GM19395 (cell line): ENCODE measurements around the gene CST3.
"Not testable (repeated sequence)": the region's sequence is repeated elsewhere in the genome, so short reads cannot be mapped to it uniquely, and the experiment has no call there.

ENCODE experiments used
- ATAC-seq: cut with Tn5 transposase; IDR thresholded peaks from one replicate; pipeline ENCODE4 v1.9.1; 2021; ENCODE audit warnings: mild to moderate bottlenecking, moderate library complexity; ENCODE audit not compliant: unreplicated experiment

The CST3 gene

DNA sequence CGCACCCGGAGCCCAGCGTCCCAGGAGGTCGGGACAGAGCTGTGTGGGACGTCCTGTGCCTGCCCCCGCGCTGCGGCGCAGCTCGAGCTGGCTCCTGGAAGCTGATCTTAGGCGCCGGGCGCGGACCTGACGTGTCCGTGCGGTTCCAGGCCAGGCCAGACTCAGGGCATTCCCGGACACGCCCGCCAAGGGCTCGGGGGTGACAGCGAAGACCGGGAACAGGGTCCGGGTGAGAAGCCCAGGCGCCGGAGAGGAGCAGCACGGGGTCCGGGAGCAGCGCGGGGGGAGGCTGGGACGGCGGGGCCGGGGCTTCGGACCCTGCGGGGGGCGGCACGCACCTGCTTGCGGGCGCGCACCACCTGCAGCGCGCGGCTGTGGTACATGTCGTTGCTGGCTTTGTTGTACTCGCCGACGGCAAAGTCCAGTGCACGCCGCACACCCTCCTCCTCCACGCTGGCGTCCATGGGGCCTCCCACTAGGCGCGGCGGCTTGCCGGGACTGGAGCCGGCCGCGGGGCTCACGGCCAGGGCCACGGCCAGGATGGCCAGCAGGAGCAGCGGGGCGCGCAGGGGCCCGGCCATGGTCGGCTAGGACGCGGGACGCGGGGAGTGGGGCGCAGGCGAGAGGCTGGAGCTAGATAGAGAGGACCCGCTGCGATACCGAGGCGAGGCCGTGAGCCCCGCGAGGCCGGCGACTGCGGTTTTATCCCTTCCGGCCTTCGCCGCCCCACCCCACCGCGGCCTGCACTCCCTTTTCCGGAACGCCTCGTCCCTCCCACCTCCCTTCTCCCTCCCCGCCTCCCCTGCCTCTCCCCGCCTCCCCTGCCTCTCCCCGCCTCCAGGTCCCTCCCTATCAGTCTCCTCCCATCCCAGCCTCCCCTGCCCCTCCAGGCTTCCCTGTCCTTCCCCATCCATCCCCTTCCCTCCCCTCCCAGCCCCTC, at the start of gene CST3:
CST3 (minus strand) TSS at position 674 of the 940 bp plus-strand sequence; CDS start at position 581, 93 bp downstream.
- peak; percentile 64 for ATAC-seq

- no peak for ATAC-seq
These were observed 48.4 kb upstream of the CST3 start for GRCh38 chr20:23686046-23686750.

GRCh38 chr20:23685529-23685896, 47.8 kb upstream of the CST3 start:
- ATAC-seq = not testable (repeated sequence)

DNA sequence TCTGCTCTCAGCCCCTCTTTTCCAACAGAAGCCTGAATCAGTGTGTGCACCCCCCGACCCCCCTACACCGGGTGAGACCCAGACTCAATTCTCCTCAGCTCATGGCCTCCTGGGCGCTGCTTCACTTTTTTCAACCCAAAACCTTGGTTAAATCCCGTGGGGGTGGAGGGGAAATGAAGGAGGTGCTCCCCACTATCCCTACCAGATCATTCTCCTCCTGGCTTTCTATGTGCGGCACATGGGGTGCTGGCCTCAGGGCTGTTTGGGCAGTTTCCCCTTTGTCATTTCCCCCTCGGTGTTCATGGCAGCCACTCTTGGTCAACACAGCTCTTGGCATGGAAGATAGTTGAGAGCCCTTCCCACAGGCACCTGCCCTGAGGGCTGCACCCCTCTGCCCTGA, 46.5 kb upstream of the CST3 start:
- ATAC-seq = no peak

- no peak for ATAC-seq
These were observed 46.1 kb upstream of the CST3 start for GRCh38 chr20:23683807-23684206.

DNA sequence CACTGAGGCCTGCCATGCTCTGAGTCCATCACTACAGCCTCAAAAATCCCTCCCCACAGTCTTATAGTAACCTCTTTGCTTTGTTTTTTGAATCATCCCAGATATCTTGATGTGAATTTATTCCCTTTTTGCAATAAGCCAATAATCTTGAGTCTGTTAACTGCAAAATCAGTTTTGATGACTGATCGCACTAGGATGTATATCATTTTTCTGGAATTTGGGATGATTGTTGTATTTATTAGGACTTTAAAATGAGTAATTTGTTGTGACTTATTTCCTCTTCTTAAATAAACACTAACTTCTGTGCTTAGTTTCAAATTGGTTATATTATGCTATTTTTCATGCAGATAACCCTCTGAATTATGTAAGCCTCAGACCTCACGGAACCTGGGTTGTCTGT, 45.5 kb upstream of the CST3 start:
- ATAC-seq = no peak

DNA sequence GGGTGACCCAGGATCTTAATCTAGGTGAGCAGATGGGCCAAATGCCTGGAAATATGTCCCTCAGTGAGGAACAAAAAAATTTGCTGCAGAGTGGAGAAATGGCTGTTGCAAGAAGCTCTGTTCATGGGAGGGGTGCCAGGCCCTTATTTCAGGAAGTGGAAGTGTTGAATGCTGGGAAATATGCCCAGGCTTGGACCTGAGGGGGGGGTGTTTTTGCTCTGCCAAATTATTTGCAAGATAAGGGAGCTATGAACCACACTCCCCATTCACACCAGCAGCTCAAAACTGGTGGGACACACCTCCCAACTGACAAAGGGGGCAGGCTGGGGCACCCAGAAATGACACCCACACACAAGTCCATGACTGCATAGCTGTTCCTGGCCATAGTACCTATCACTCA, 42.4 kb upstream of the CST3 start:
- no peak for ATAC-seq

DNA sequence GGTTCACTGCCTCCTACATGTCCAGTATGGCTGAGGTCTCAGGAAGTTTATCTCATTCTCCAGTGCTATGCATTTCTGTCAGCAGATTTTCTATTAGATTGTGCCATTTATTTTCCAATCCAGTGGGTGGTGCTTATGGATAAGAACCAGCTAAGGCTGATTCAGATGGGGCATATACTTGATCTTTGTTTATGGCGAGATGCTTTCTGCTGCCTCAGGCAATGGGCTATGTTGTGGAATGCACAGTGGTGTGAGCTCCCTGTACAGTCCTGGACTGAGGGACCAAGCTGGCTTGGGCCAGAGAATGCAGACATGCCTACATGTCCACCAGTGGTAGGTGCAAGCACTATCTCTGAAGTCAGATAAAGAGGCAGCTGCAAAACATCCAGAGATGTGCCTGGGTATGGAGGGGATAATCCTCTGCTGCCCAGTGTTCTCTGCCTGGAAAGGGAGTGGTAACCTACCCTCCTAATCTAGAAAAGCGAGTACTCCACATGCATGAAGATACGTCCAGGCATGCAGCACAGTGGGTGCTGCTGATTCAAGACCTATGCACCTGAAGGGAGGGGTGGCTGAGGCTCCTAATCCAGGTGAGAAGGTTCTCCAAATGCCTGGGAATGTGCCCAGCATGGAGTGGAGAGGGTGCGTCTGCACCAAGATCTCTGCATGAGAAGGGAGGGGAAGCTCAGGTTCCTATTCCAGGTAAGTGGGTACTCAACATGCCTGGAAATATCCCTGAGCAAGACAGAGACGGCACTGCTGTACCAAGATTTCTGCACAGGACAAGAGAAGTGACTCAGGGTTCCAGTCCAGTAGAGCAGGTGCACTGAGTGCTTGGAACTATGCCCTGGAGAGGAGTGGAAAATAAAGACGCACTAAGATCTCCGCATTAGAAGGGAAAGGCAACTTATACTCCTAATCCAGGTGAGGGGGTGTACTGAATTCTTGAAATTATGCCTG, 41.7 kb upstream of the CST3 start:
- ATAC-seq = no peak

GRCh38 chr20:23673209-23673608, 35.5 kb upstream of the CST3 start:
- no peak for ATAC-seq

DNA sequence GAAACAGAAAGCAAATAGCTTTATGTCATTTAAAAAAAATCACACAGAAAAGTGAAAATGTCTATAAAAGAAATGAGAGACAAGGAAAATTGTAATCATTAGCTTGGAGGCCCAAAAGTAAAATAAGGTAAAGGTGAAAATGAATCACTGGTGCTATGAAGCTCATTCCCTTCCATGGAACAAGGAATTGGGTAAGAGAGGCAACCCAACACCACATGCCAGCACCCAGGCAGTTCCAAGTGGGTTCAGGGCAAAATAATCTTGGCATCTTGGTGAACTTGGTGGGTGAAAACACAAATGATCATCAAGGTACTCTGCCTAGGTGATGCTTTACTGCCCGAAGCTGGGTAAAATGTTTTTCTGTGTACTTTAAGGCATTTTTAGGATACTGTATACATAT, 34.4 kb upstream of the CST3 start:
- no peak for ATAC-seq

- ATAC-seq = no peak
These were observed 33.7 kb upstream of the CST3 start for GRCh38 chr20:23671479-23671878.

GRCh38 chr20:23670361-23670760, 32.6 kb upstream of the CST3 start:
- ATAC-seq = no peak

GRCh38 chr20:23669866-23670265, 32.1 kb upstream of the CST3 start:
- ATAC-seq = no peak

GRCh38 chr20:23669327-23669726, 31.6 kb upstream of the CST3 start:
- ATAC-seq = no peak

- ATAC-seq = peak; percentile 86
These were observed 30.8 kb upstream of the CST3 start for GRCh38 chr20:23668477-23668951.

DNA sequence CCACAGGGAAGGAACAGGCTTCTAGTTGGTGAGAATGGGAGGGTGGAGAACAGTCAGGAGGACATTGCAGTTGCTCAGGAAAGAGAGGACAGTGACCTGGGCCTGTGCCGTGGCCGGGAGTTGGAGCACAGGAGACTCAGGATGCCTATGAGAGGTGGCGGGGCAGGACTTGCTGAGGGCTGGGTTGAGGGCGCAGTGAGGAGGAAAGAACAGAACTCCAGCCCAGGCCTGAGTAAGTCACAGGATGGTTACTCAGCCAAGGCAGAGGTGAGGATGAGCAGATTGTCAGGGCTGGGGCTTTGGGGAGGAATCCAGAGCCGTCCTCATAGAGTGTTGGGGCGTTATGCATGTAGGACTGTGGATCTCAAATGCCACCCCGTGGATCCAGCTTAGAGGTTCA, 29.9 kb upstream of the CST3 start:
- no peak for ATAC-seq

DNA sequence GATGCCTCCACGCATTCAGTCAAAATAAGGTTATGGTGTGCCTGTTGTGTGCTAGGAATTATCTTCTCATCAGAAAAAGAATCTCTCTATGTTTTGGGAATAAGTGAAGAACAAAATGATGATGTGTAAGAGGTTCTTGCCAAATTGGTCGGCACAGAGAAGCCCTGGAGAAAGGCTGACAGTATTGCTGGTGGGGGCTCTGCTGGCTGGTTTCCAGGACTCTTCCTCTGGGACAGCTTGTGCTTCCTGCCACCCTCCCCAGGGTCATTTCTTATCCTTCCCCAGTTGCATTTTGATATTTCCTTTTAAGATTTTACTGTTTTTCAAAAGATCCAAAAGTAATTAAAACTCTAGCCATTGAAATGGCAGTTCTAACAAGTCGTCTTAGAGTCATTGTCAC, 28.9 kb upstream of the CST3 start:
- no peak for ATAC-seq

DNA sequence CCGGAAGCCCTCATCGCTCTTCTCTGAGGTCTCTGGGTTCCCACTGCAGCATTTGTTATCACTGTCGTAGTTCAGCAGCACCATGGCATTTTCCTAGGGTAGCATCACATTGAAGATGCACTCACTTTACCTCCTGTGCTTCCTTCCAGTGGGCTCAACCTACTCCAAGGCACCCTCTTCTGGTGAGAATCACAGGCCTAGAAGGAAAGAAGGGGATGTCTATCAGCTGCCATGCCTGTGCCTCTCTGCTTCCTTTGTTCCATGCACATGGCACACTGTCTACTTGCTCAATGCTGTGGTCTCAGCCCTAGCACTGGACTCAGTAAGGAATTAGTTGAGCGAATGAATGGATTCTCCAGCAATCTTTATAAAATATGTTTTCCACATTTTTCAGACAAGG, 28.4 kb upstream of the CST3 start:
- ATAC-seq = no peak

DNA sequence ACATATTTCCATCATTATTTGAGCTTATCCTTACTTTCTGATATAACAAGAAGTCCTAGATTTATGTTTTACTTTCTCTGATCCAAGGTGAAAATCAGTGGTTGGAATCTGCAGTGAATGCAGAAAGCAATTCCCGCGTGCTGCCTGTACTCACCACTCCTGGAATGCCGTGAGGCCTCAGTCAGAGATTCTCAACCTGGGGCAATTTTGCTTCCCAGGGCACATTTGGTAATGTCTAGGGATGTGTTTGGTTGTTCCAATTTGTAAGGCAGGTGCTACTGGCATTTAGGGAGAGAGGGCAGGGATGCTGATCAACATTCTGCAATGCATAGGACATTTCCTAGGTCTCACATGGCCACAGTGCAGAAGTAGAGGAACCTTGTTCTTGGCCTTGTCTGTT, 27.2 kb upstream of the CST3 start:
- ATAC-seq = no peak

- ATAC-seq = not testable (repeated sequence)
These were observed 26.3 kb upstream of the CST3 start for GRCh38 chr20:23664046-23664445.

- ATAC-seq = no peak
These were observed 25.4 kb upstream of the CST3 start for GRCh38 chr20:23663180-23663579.
